A549 (cell line): ENCODE measurements around the gene VAPB.

Experiments used
- CTCF ChIP-seq: fragments of >200 bp; sonication (Bioruptor Twin); formaldehyde crosslinking; IDR thresholded peaks from 3 replicates; pipeline ENCODE4 v1.5.1; 2016
- HOXA7 ChIP-seq: fragments of 250-450 bp; sonication (Bioruptor Pico); IDR thresholded peaks from 2 replicates; pipeline ENCODE4 v1.5.0; 2020; ENCODE audit warnings: mild to moderate bottlenecking, moderate library complexity
- JUN ChIP-seq, 2 experiments: fragments of >200 bp; sonication (Bioruptor Twin); formaldehyde crosslinking; IDR thresholded peaks; 2 replicates in 1 of 2; 3 replicates in 1 of 2; pipeline ENCODE4 v1.6.1; 2016 to 2017
- NFE2L2 ChIP-seq: fragments of 150-350 bp; conservative IDR thresholded peaks from 2 replicates; pipeline ENCODE4 v1.6.1; 2014; ENCODE audit warnings: low read length
- POLR2A ChIP-seq: IDR thresholded peaks from 2 replicates; pipeline ENCODE4 v1.6.1; 2012; ENCODE audit warnings: mild to moderate bottlenecking, low read length
- ZNF302 ChIP-seq: fragments of 250-450 bp; sonication (Bioruptor Pico); IDR thresholded peaks from 2 replicates; pipeline ENCODE4 v1.9.0; 2021; ENCODE audit warnings: inconsistent platforms, mild to moderate bottlenecking, moderate library complexity

GRCh38 chr20:58480551-58481336 lies 91.7 kb downstream of the VAPB start:
- TF ChIP-seq ZNF302 (no peak), POLR2A (no peak), HOXA7 (no peak), CTCF (no peak), NFE2L2 (no peak), JUN (IDR thresholded peaks at IDR 0.05) (no peak)
